ENCODE measurements around the gene ADPRM.

ADPRM gene

GRCh38 chr17:10741416-10742135, 44.2 kb downstream of the ADPRM start:
- DNase-seq (ENCODE audit: low spot score) = no peak

- DNase-seq (ENCODE audit: low spot score) = no peak
These were observed 45.0 kb downstream of the ADPRM start for GRCh38 chr17:10742431-10742830.

DNA sequence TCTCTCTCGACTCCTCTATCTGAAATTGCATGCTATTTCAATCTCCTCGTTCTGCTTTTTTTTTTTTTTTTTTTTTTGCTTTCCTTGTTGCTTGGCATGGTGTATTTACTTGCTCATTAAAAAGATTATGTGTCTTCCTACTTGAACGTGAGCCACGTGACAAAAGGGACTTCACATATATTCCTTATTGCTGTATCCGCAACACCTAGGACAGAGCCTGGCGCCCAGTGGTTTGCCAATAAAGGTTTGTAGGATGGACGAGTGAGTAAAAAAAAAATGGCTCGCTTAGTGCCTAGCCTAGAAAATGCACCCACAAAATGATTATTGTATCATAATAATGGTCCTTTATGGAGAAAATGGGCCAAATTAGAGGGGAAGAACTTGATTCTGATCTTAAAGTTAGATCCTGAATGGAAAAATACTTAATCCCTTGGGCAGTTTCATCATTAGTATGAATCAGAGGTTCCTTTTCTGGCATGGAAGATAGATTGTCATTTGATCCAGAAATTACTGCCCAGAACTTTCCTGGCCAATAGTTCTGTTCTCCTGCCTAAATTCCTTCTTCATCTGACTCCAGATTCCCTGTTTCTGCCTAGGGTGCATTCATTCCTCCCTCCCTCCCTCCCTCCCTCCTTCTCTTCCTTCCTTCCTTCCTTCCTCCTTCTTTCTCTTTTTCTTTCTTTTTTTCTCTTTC, 46.1 kb downstream of the ADPRM start:
- no peak for DNase-seq (ENCODE audit: low spot score)

GRCh38 chr17:10744501-10745000, 47.2 kb downstream of the ADPRM start:
- no peak for DNase-seq (ENCODE audit: low spot score)

DNA sequence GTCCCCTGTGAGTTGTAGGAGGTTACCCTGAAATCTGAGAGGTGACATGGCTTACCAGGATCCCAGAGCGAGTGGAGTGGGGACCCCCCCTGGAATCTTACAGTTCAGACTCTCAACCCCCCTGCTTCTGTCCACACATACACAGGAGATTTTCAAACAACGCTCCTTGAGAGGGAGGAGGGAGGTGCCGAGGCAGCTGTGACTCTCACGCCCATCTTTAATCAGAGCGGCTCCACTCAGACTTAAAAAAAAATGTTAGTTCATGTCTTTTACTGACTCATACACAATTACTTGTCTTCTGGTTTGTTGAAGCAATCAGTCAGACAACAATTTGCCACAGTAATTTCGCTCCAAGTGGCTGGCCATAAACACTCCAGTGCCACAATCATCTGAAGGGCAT, 47.8 kb downstream of the ADPRM start:
- DNase-seq (ENCODE audit: low spot score) = no peak

DNA sequence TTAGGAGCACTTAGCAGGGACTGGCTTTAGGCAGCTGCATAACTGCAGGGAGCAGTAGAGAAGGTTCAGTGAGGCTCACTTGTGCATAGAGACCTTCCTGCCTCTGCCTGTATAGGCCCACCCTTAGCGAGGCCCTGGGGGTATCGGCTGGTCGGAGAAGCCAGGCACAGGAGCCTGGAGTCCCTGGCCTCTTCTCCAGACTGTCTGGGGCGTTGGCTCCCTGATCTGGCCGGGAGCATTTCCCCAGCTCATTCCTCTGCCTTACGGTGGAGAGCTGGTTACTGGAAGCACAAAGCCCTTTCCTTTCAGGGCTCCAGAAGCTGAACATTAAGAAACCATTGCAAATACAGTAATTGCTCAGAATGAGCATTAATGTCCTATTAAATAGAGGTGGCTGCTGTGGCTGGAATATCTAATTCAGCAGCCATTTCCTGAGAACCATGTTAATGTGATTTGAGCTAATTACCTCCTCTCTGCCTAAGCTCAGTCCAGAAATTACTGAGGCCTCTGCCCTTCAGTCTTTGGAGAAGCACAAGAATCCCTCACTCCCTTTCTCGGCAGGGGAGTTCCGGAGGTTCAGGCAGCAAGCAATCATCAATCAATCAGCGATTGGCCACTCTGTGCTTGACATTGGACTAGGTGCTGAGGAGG, 51.3 kb downstream of the ADPRM start:
- no peak for DNase-seq (ENCODE audit: low spot score)

- DNase-seq (ENCODE audit: low spot score) = no peak
These were observed 52.8 kb downstream of the ADPRM start for GRCh38 chr17:10750210-10750609.

DNA sequence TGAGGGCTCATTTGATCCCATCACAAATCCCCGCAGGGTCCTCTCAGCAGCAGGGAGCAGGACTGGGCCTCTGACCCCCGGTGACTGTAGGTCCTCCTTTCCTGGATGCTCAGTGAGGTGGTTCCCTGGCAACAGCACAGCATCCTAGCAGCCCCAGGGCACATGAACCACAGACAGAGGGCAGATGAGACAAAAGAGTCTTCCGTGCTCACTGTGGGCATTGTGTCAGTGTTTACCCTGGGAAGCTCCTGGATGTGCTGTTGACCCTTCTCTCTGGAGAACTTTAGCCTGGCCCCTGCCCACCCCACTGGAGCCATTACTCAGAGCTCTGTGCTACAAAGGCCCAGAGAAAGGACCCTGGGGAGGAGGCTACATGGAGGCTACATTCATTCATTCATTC, 54.2 kb downstream of the ADPRM start:
- no peak for DNase-seq (ENCODE audit: low spot score)

- DNase-seq (ENCODE audit: low spot score) = no peak
These were observed 55.3 kb downstream of the ADPRM start for GRCh38 chr17:10752696-10753095.

DNA sequence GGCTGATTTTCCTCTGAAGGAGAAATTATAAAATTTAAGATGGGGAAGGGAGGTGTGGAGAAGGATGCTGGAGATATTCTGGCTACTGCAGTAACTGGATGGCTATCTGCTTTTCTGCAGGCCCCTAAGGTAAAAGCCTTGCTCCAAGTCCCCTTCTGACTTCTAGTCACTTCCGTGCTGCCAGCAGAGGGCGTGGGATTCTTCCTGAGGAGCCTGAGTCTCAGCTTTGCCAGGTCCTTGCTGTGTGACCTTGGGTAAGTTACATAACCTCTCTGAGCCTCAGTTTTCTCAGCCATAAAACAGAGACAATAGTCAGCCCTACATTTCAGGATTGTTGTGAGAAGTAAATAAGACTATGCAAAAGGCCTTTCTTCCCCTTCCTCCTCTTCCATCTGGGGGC, 56.7 kb downstream of the ADPRM start:
- DNase-seq (ENCODE audit: low spot score) = peak; percentile 33

GRCh38 chr17:10754861-10755591, 57.6 kb downstream of the ADPRM start:
- no peak for DNase-seq (ENCODE audit: low spot score)

DNA sequence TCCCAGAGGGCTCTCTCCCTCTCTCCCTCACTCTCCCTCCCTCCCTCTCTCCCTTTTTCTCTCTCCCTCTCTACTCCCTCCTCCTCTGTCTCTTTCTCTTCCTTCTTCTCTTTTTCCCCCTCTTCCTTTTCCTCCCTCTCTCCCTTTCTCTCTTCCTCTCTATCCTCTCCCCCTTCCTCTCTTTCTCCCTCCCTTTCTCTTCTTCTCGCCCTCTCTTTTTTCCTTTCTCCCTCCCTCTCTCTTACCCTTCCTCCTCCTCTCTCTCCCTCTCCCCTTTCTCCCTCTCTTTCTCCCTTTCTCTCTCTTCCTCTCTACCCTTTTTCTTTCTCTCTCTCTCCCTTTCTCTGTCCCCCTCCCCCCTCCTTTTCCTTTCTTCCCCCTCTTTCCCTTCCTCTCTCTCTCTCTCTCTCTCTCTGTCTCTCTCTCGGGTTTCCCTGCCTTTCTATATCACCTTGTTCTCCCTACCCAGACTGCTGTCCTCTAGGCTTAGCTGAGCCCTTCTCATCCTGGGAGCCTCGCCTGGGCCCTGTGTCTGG, 58.3 kb downstream of the ADPRM start:
- no peak for DNase-seq (ENCODE audit: low spot score)

GRCh38 chr17:10756185-10756584, 58.8 kb downstream of the ADPRM start:
- DNase-seq (ENCODE audit: low spot score) = no peak

- DNase-seq (ENCODE audit: low spot score) = no peak
These were observed 59.2 kb downstream of the ADPRM start for GRCh38 chr17:10756619-10757018.

GRCh38 chr17:10757067-10757466, 59.7 kb downstream of the ADPRM start:
- DNase-seq (ENCODE audit: low spot score) = no peak

- DNase-seq (ENCODE audit: low spot score) = no peak
These were observed 60.3 kb downstream of the ADPRM start for GRCh38 chr17:10757647-10758046.

DNA sequence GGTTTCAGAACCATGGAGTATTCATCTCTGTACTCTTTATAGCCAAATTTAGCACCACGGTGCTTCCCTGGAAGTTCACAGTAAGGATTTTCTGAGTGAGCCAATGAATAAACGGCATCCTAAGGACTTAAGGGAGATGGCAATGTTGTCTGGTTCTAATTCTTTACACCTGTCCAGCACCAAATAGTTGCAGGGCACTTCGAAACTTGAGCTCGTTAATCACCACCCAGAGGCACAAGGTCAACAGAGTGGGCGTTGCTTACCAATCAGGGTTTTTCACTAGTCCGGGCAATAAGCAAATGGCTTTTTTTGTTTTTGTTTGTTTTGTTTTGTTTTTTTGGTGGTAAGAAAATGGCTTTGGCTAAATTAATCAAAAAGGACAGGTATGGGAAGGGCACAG, 60.7 kb downstream of the ADPRM start:
- DNase-seq (ENCODE audit: low spot score) = no peak

Data from kidney tubule cell (primary cell).